ENCODE measurements around the gene BMPR1B.

GRCh38 chr4:95044324-95044837 lies 286.6 kb downstream of the BMPR1B start:
- TF ChIP-seq CTCF (conservative IDR thresholded peaks at IDR 0.05; ENCODE audit: low read depth, low read length), result no peak
- TF ChIP-seq EZH2 (IDR thresholded peaks at IDR 0.05; ENCODE audit: low read length, unreplicated experiment), result no peak
- no peak for TF ChIP-seq EZH2phosphoT487 (IDR thresholded peaks at IDR 0.05; ENCODE audit: borderline replicate concordance, low read length)

All from PC-3 (cell line).